Lower leg skin (tissue), 3 donors: ENCODE results near the gene ABCB7.

ENCODE experiments used
- CTCF ChIP-seq, 3 donors: fragments of 450-650 bp; IDR thresholded peaks; one replicate each; pipeline ENCODE4 v1.5.1; 2016; ENCODE audit warnings: antibody characterized with exemption in 3 of 3, mild to moderate bottlenecking in 3 of 3, moderate library complexity in 2 of 3
- POLR2A ChIP-seq, 2 donors: fragments of 450-650 bp; IDR thresholded peaks; one replicate each; pipeline ENCODE4 v1.6.1; 2016 to 2017; ENCODE audit warnings: antibody characterized with exemption in 2 of 2, mild to moderate bottlenecking in 1 of 2, moderate library complexity in 1 of 2

- TF ChIP-seq CTCF (IDR thresholded peaks at IDR 0.05) (no peak), POLR2A (IDR thresholded peaks at IDR 0.05) (no peak)
Measured at GRCh38 chrX:75158054-75158453, 2.0 kb upstream of the ABCB7 start.
